T-helper 17 cell (primary cell): ENCODE results near the gene SKOR2. TPM values are rescaled to one million over a fixed set of nuclear protein-coding genes. Genes with fewer than 3 reads are reported as not detected.
"Not testable (repeated sequence)": the region's sequence is repeated elsewhere in the genome, so short reads cannot be mapped to it uniquely, and the experiment has no call there.

ENCODE experiments used
- ATAC-seq: fragments of 150-1000 bp; cut with Tn5 transposase; 2 replicates; pipeline ENCODE4 v1.10.0; 2021; ENCODE audit warnings: mild to moderate bottlenecking, moderate library complexity
- DNase-seq, 3 donors: peaks; one replicate each; pipeline versions ENCODE4 v3.0.0 to v3.0.0-alpha.2; 2020 to 2021
- H3K9me3 ChIP-seq: one replicate; pipeline ENCODE4 v1.7.0; 2013; ENCODE audit warnings: low read length, mild to moderate bottlenecking; ENCODE audit not compliant: control insufficient read depth, poor library complexity, severe bottlenecking
- H3K27ac Mint-ChIP-seq: one replicate; pipeline ENCODE4 v1.8.0; 2022; ENCODE audit warnings: mild to moderate bottlenecking, moderate library complexity, mixed read lengths
- H3K27me3 Mint-ChIP-seq: one replicate; pipeline ENCODE4 v1.8.0; 2022; ENCODE audit warnings: mixed read lengths
- H3K36me3 Mint-ChIP-seq: one replicate; pipeline ENCODE4 v1.8.0; 2022; ENCODE audit warnings: low read depth, mixed read lengths
- H3K4me1 Mint-ChIP-seq: one replicate; pipeline ENCODE4 v1.8.0; 2022; ENCODE audit warnings: mild to moderate bottlenecking, mixed read lengths
- H3K4me3 Mint-ChIP-seq: one replicate; pipeline ENCODE4 v1.8.0; 2022; ENCODE audit warnings: mild to moderate bottlenecking, moderate library complexity, mixed read lengths
- total RNA-seq, 4 donors: library from RNA in 2 of 4; stranded (reverse) in 2 of 4; gene quantifications; one replicate each; pipeline ENCODE4 v1.2.3 and lab custom pipeline; 2022 to 2026

SKOR2 gene
- total RNA-seq, 2 donors from 2014 or later, result not detected

DNA sequence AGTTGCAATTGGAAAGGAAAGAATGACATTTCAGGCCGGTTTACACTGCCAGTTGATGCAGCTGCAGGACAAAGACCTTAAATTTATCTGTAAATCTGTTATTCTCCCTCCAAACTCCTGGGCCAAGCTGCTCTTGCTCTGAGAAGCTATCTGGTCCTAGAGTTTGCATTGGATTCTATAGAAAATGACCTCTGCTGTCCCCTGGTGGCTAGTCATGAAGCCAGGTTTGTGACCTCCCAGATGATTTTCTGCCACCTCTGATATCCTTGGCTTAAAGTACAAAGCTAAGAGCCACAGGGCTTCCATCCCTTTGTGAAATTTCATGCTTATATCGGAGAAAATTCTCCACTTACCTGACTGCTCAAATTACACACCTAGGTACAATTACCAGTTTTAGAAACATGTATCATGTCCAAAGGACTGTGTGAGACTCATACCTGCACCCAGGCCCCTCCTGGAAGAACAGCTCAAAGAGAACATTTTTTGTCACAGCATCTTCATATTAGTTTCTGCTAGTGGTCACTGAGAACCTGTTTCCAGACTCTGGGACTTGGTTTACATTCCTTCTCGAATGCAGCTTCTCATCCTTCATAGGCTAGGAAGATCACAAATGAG, 46.4 kb downstream of the SKOR2 start:
- no peaks in the 10 kb centered on the region for H3K36me3 Mint-ChIP-seq
- no peak overlapping the region for H3K27ac Mint-ChIP-seq
- H3K27me3 Mint-ChIP-seq, result peaks cover 51% of the 10 kb centered on the region
- ATAC-seq (peak; percentile 41), DNase-seq (peak in 2 of 3 donors; percentile 12 to 14)
- no peaks in the 10 kb centered on the region for H3K9me3 ChIP-seq
- no peak overlapping the region for H3K4me3 Mint-ChIP-seq
- H3K4me1 Mint-ChIP-seq, result no peaks in the 10 kb centered on the region

DNA sequence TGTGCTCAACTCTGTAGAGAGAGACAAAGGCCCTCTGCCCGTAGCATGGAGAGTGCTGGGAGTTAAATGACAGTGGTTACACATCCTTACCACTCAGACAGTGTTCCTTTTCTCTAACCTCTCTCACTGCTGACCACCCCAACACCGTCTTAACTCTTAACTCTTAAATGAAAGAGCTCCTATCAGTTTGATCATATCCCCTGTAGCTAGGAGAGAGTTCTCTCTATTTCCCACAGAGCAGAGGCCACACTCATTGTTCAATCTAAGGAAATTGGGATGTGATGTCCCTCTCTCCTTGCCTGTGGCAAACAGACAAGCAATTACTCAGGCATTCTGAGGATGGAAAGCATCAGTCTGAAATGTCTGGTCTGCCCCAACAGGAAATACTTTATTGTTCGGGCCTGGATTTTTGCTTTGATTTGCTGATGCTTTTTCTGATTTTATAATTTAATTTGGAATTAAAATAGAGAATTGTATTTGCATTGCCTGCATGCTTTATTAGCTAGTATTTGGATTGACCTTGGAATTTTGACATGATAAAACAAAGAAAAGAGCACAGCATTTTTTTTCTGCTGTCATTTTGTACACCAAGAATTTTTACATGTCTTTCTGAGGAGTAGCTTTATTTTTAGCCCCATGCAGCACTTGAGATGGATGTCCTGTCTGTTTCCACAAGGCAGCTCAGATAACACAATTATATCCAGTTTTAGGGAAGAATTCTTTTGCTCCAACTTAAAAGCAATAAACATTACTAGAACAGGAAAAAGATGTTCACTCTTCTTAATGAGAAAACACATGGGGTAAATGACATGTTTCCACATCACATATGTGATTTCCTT, 47.6 kb downstream of the SKOR2 start:
- Mint-ChIP-seq H3K4me1 (no peaks in the 10 kb centered on the region), H3K27ac (no peak overlapping the region), H3K36me3 (no peaks in the 10 kb centered on the region), H3K4me3 (no peak overlapping the region), H3K27me3 (peaks cover 39% of the 10 kb centered on the region)
- ATAC-seq (no peak), DNase-seq (no peak)
- H3K9me3 ChIP-seq, result no peaks in the 10 kb centered on the region

DNA sequence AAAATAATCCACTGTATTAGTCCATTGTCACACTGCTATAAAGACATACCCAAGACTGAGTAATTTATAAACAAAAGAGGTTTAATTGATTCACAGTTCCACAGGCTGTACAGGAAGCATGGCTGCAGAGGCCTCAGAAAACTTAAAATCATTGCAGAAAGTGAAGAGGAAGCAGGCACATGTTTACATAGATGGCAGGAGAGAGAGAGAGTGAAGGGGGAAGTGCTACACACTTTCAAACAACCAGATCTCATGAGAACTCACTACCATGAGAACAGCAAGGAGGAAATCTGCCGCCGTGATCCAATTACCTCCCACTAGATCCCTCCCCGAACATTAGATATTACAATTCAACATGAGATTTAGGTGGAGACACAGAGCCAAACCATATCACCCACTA, 55.5 kb downstream of the SKOR2 start:
- not testable (repeated sequence) for H3K27ac Mint-ChIP-seq, H3K36me3 Mint-ChIP-seq, DNase-seq, H3K4me3 Mint-ChIP-seq, H3K4me1 Mint-ChIP-seq, H3K9me3 ChIP-seq, ATAC-seq
- peaks cover 43% of the 10 kb centered on the region for H3K27me3 Mint-ChIP-seq

DNA sequence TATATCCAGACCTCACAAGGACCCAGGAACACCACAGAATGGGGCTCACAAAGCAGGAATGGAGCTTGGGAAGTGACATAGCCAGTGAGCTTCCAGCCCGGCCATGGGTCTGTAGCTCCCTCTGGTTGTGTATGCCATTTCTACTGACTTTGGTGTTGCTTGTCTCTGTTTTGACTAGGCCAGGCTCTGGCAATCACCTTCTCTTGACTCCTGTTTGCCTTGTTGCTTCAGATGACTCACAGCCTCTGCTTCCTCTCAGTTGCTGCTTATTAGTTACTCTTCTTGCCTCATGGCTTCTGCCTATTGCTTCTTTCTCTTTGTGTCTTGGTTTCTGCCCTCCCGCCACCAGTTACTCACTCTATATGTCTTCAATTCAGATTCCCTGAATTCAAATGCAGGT, 59.5 kb downstream of the SKOR2 start:
- H3K27me3 Mint-ChIP-seq, result peaks cover 38% of the 10 kb centered on the region
- no peak overlapping the region for H3K4me3 Mint-ChIP-seq
- H3K36me3 Mint-ChIP-seq, result peaks cover 6% of the 10 kb centered on the region
- H3K4me1 Mint-ChIP-seq, result no peaks in the 10 kb centered on the region
- no peak for ATAC-seq
- H3K27ac Mint-ChIP-seq, result no peak overlapping the region
- H3K9me3 ChIP-seq, result no peaks in the 10 kb centered on the region
- DNase-seq, result no peak

DNA sequence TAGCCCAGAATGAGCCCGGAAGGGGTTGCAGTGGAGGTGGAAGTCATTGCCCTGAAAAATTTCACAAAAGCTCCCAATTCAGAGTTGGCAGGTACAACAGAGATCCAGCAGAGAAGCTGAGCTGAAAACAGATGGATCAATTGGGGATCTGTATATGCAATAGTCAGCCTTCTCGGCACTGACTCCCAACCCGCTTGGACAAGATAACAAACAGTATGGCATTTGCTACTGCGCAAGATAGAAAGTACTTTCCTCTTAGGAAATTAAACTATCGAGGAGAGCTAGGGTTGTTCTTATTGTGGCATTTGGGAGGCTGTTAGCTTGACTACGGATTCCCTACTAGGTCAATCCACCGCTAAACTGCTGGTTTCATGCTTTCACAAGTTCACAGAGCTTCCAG, 63.7 kb downstream of the SKOR2 start:
- Mint-ChIP-seq H3K36me3 (peaks cover 2% of the 10 kb centered on the region), H3K4me1 (no peaks in the 10 kb centered on the region), H3K27ac (no peak overlapping the region), H3K4me3 (no peak overlapping the region), H3K27me3 (peaks cover 18% of the 10 kb centered on the region)
- no peak for DNase-seq
- H3K9me3 ChIP-seq, result no peaks in the 10 kb centered on the region
- ATAC-seq, result no peak

DNA sequence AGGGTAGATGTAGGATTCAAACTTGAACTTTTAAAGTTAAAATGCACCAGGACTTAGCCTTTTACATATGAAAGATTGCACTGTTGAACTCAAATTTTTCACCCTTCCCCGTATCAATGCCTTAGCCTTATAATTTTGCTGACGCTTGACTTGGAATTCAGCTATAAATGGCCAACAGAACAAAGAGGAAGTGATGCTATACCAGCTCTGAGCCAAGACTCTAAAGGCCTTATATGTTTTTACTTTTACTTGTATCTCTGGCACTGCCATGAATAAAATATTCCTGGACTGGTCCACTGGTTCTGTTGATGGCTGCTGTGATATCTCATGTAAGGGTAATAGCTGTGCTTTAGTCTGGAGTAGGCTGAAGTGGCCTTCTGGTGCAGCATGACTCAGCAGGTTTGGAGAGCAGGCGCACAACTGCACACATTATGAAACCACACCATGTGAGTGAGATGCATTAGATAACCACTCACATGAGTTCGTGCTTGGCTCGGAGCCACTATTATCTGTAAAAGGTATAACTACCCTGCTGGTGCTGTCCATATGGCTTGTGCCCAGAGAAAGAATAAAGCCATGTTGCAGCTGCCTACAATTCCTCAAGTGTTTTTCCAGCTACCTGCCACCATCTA, 66.9 kb downstream of the SKOR2 start:
- no peak overlapping the region for H3K27ac Mint-ChIP-seq
- ATAC-seq, result no peak

DNA sequence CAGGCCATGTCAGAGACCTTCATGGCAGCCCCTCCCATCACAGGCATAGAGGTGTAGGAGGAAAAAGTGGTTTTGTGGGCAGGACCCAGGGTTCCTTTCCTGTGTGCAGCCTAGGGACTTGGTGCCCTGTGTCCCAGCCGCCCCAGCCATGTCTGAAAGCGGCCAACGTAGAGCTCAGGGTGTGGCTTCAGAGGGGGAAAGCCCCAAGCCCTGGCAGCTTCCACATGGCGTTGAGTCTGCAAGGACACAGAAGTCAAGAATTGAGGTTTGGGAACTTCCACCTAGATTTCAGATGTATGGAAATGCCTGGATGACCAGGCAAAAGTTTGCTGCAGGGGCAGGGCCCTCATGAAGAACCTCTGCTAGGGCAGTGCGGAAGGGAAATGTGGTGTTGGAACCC, 69.3 kb downstream of the SKOR2 start:
- H3K27me3 Mint-ChIP-seq, result peaks cover 19% of the 10 kb centered on the region
- ATAC-seq, H3K4me1 Mint-ChIP-seq, H3K36me3 Mint-ChIP-seq, H3K4me3 Mint-ChIP-seq, H3K9me3 ChIP-seq, H3K27ac Mint-ChIP-seq, DNase-seq: not testable (repeated sequence)

More for the DNA sequence above, 66.9 kb downstream of the SKOR2 start:
- peaks cover 2% of the 10 kb centered on the region for H3K36me3 Mint-ChIP-seq
- H3K4me1 Mint-ChIP-seq, result peaks cover 2% of the 10 kb centered on the region
- H3K4me3 Mint-ChIP-seq, result no peak overlapping the region
- no peaks in the 10 kb centered on the region for H3K9me3 ChIP-seq
- peaks cover 27% of the 10 kb centered on the region for H3K27me3 Mint-ChIP-seq
- DNase-seq, result no peak

DNA sequence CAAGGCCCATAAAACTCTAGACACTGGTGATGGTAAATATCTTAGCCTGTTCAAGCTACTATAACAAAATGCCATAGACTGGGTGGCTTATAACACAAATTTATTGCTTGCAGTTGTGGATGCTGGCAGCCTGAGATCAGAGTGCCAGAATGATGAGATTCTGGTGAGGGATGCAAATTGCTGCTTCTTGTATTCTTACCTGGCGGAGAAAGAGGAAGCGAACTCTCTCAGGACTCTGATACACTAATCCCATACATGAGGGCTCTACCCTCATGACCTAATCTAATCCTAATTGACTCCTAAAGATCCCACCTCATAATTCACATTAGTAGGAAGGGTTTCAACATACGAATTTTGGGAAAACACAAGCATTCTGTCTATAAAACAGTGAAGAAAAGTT, 70.7 kb downstream of the SKOR2 start:
- peaks cover under 1% of the 10 kb centered on the region for H3K36me3 Mint-ChIP-seq
- ATAC-seq (no peak), DNase-seq (no peak)
- no peaks in the 10 kb centered on the region for H3K9me3 ChIP-seq
- peaks cover 16% of the 10 kb centered on the region for H3K27me3 Mint-ChIP-seq
- H3K27ac Mint-ChIP-seq, result no peak overlapping the region
- no peak overlapping the region for H3K4me3 Mint-ChIP-seq
- H3K4me1 Mint-ChIP-seq, result peaks cover 2% of the 10 kb centered on the region

DNA sequence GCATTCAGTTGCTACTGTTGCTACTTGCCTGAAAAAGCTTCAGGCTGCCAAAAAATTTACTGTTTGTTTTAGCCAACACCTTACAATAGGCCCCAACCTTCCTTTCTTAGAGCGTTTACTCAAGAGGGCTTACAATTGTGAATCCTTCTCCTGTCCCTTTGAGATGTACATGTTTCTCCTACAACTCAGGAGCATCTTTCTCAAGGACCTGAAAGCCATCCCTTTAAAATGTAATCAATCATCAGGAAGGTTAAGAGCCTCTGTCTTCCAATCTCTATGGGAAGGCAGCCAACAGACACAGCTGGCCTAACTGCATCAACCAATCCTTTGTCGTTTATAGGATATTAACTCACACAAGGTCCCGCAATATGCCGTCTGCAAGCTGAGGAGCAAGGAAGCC, 71.9 kb downstream of the SKOR2 start:
- peaks cover 16% of the 10 kb centered on the region for H3K27me3 Mint-ChIP-seq

DNA sequence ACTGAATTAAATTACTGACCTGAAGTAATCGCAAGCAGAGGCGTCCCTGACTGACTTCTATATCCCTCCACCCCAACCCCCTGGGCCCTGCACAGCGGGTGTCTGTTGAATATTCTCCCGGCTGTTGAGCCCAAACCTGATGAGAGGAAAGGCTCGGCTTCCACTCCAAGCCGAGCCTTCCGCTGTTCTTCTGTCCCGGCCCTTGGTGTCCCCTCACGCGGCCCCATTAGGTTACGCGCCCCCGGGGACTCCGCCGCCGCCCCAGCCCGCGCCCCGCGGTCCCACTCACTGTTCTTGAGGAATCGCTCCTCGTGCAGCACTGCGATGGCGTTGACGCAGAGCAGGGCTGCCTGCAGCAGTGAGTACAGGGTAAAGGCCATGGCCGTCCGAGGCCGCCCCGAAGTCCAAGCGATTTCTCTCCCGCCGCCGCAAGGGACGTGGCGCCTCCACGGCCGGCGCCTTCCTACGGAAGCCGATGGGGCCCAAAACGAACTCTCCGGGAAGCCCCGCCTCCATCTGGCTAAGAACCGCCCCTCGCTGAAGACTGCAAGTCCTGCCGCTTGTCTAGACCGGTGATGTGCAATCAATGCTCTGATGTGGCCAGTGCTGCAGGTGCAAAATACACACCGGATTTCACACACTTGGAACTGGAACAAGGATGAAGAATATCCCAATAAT, 75.4 kb downstream of the SKOR2 start, which contains the start of gene IER3IP1:
Gene IER3IP1 (minus strand): TSS at position 467 of the 678 bp plus-strand sequence. CDS start 87 bp downstream, at position 380.
- no peaks in the 10 kb centered on the region for H3K9me3 ChIP-seq
- DNase-seq, result peak; percentile 71 to 81 (median 76)
- H3K4me1 Mint-ChIP-seq, result no peaks in the 10 kb centered on the region
- no peak within 1 kb of the TSS for H3K4me3 Mint-ChIP-seq
- H3K27ac Mint-ChIP-seq, result no peak within 1 kb of the TSS
- no peaks in the 10 kb centered on the region for H3K36me3 Mint-ChIP-seq
- peaks cover under 1% of the 10 kb centered on the region for H3K27me3 Mint-ChIP-seq
- ATAC-seq, result peak; percentile 96

More for the DNA sequence above, 71.9 kb downstream of the SKOR2 start:
- H3K4me3 Mint-ChIP-seq, result no peak overlapping the region
- no peak overlapping the region for H3K27ac Mint-ChIP-seq
- peaks cover 2% of the 10 kb centered on the region for H3K4me1 Mint-ChIP-seq
- ATAC-seq (no peak), DNase-seq (no peak)
- H3K36me3 Mint-ChIP-seq, result no peaks in the 10 kb centered on the region
- no peaks in the 10 kb centered on the region for H3K9me3 ChIP-seq

DNA sequence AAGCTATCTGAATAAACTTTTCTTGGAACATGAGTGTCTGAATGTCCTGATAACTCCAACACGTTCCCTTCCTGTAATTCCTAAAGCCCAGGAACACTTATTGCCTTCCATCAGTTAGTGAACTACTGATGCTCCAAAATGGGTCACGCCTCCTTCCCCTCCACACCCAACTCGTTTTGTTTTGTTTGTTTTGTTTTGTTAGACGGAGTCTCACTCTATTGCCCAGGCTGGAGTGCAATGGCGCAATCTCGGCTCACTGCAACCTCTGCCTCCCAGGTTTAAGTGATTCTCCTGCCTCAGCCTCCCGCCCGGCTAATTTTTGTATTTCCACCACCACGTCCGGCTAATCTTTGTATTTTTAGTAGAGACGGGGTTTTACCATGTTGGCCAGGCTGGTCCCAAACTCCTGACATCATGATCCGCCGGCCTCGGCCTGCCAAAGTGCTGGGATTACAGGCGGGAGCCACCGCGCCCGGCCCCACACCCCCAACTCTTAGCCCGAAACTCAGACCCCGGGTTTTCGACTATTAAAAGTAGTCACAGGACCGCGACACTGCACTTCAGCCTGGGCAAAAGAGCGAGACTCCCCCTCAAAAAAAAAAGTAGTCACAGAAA, 76.1 kb downstream of the SKOR2 start:
- Mint-ChIP-seq H3K4me1 (no peaks in the 10 kb centered on the region), H3K4me3 (no peak overlapping the region)
- ATAC-seq, result peak; percentile 4

DNA sequence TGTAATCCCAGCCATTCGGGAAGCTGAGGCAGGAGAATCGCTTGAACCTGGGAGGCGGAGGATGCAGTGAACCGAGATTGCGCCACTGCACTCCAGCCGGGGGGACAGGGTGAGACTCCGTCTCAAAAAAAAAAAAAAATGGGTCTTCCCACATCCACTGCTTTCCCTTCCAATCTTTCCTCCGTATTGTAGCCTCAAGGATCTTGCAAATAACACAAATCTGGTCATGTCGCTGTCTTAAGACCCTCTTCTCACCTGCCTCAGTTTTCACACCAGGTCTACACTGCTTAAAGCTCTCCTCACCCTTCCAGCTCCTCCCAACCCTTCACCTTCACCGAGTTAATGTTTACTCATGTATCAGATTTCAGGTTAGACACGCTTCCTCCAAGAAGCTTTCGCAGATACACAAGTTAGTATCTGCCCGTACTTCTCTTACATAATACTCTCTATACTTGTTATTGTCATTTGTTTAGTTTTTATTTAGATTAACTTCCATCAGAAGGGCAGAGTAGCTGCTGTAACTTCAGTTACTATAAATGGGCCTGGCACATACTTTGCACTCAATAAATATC, 76.8 kb downstream of the SKOR2 start:
- Mint-ChIP-seq H3K4me3 (no peak overlapping the region), H3K36me3 (no peaks in the 10 kb centered on the region), H3K27ac (no peak overlapping the region), H3K4me1 (no peaks in the 10 kb centered on the region), H3K27me3 (no peaks in the 10 kb centered on the region)
- ATAC-seq (no peak), DNase-seq (no peak)
- H3K9me3 ChIP-seq, result no peaks in the 10 kb centered on the region

More for the DNA sequence above, 76.1 kb downstream of the SKOR2 start:
- no peaks in the 10 kb centered on the region for H3K27me3 Mint-ChIP-seq
- DNase-seq, result no peak
- H3K27ac Mint-ChIP-seq, result no peak overlapping the region
- H3K36me3 Mint-ChIP-seq, result no peaks in the 10 kb centered on the region
- H3K9me3 ChIP-seq, result no peaks in the 10 kb centered on the region
